ENCODE results near the gene SLC11A1.

SLC11A1 gene

GRCh38 chr2:218435003-218435982 is 53.2 kb downstream of the SLC11A1 start:
- DNase-seq (ENCODE audit: low read depth) = no peak

- no peak for DNase-seq (ENCODE audit: low read depth)
These were observed 54.9 kb downstream of the SLC11A1 start for GRCh38 chr2:218436992-218437391.

GRCh38 chr2:218437969-218438368 is 55.9 kb downstream of the SLC11A1 start:
- DNase-seq (ENCODE audit: low read depth) = no peak

GRCh38 chr2:218438596-218438995 is 56.5 kb downstream of the SLC11A1 start:
- no peak for DNase-seq (ENCODE audit: low read depth)

- DNase-seq (ENCODE audit: low read depth) = no peak
These were observed 62.8 kb downstream of the SLC11A1 start for GRCh38 chr2:218444692-218445357.

- no peak for DNase-seq (ENCODE audit: low read depth)
These were observed 63.5 kb downstream of the SLC11A1 start for GRCh38 chr2:218445602-218446001.

Data from ELR (cell line).